HepG2 (cell line): ENCODE measurements around the gene LCE1C. TPM values are rescaled to one million over a fixed set of nuclear protein-coding genes. Genes with fewer than 3 reads are reported as not detected.

Source experiments
- ATAC-seq: fragments of 200-7000 bp; cut with Tn5 transposase; 3 replicates; pipeline ENCODE4 v1.9.1; 2020; ENCODE audit warnings: mild to moderate bottlenecking, moderate library complexity
- BruUV-seq: library from RNA; stranded (reverse); fragments of 400-500 nt; replicated peaks from 2 replicates; lab custom pipeline; 2021; lab: Mats Ljungman, UMichigan
- CTCF ChIA-PET: fragments of 300-600 bp; formaldehyde crosslinking; extraction: SDS; loops from one replicate; lab custom pipeline; 2021; ENCODE audit warnings: low total read pairs, inconsistent platforms, low intra/inter-chr PET ratio; lab: Yijun Ruan, JAX
- POLR2A ChIA-PET: fragments of 350-600 bp; sonication (Branson Sonifier 250); formaldehyde crosslinking; loops from one replicate; lab custom pipeline; 2020; ENCODE audit warnings: antibody characterized with exemption, inconsistent platforms; lab: Yijun Ruan, JAX
- DNase-seq: peaks from one replicate; pipeline ENCODE4 v3.0.0-alpha.2; 2015; ENCODE audit warnings: low spot score
- FAIRE-seq: peaks from 3 replicates; lab custom pipeline; 2011; peaks lifted over from hg19 to GRCh38; lab: Jason Lieb, UNC
- H2AFZ ChIP-seq: one replicate; pipeline ENCODE4 v1.6.1; 2011; ENCODE audit warnings: low read length, inconsistent platforms
- H3K27ac ChIP-seq: fragments of 300-600 bp; 3 replicates; pipeline ENCODE4 v1.8.0; 2011; ENCODE audit warnings: mixed run types, mild to moderate bottlenecking, mixed read lengths, low read length, inconsistent platforms; ENCODE audit not compliant: insufficient read depth; ENCODE audit errors: extremely low read length
- H3K27me3 ChIP-seq, 2 experiments: fragments of 200-600 bp in 1 of 2; 2 replicates in 1 of 2; 3 replicates in 1 of 2; pipeline versions ENCODE4 v1.6.0 to v1.8.0; 2011; ENCODE audit warnings: low read length in 2 of 2, mild to moderate bottlenecking in 2 of 2, moderate library complexity in 2 of 2, inconsistent platforms in 1 of 2; ENCODE audit not compliant: insufficient read depth in 2 of 2, control insufficient read depth in 1 of 2
- H3K36me3 ChIP-seq, 2 experiments: fragments of 200-600 bp in 1 of 2; replicated peaks in 1 of 2; 2 replicates in 1 of 2; 3 replicates in 1 of 2; pipeline versions ENCODE4 v1.5.1 to v1.8.0; 2011; ENCODE audit warnings: low read length in 2 of 2, inconsistent platforms in 1 of 2; ENCODE audit not compliant: insufficient read depth in 2 of 2, control insufficient read depth in 1 of 2
- H3K4me1 ChIP-seq: 2 replicates; pipeline ENCODE4 v1.5.1; 2012; ENCODE audit warnings: low read length, inconsistent platforms; ENCODE audit not compliant: insufficient read depth
- H3K4me2 ChIP-seq: 2 replicates; pipeline ENCODE4 v1.6.0; 2011; ENCODE audit warnings: low read depth, low read length, inconsistent platforms
- H3K4me3 ChIP-seq, 3 experiments: fragments of 200-600 bp in 1 of 3; sonication (generic), shearing (Covaris generic) in 1 of 3; replicated peaks in 1 of 3; 2 replicates each; pipeline ENCODE4 v1.5.1; 2011 to 2016; ENCODE audit warnings: low read length in 3 of 3, inconsistent platforms in 2 of 3, low read depth in 2 of 3, mild to moderate bottlenecking in 2 of 3, control low read depth in 1 of 3, mixed read lengths in 1 of 3; ENCODE audit not compliant: insufficient read depth in 1 of 3
- H3K79me2 ChIP-seq: one replicate; pipeline ENCODE4 v1.6.1; 2011; ENCODE audit warnings: low read length, inconsistent platforms; ENCODE audit not compliant: insufficient read depth
- H3K9ac ChIP-seq: 2 replicates; pipeline ENCODE4 v1.6.0; 2011; ENCODE audit warnings: mild to moderate bottlenecking, low read depth, low read length, inconsistent platforms; ENCODE audit not compliant: insufficient read depth
- H3K9me3 ChIP-seq: 2 replicates; pipeline ENCODE4 v1.5.1; 2012; ENCODE audit warnings: mild to moderate bottlenecking, low read length
- H4K20me1 ChIP-seq: 2 replicates; pipeline ENCODE4 v1.6.0; 2011; ENCODE audit warnings: inconsistent platforms, mild to moderate bottlenecking, low read length, moderate library complexity; ENCODE audit not compliant: insufficient read depth
- DNMT1 ChIP-seq: sonication (generic); formaldehyde crosslinking; IDR thresholded peaks from 2 replicates; pipeline ENCODE4 v1.5.1; 2020; ENCODE audit warnings: mild to moderate bottlenecking, missing genetic modification reagents
- EP300 ChIP-seq, 3 experiments: sonication (generic) in 1 of 3; formaldehyde crosslinking in 1 of 3; IDR thresholded peaks; 2 replicates each; pipeline versions ENCODE4 v1.5.1 to v1.6.1; 2011 to 2020; ENCODE audit warnings: low read depth in 2 of 3, low read length in 2 of 3, borderline replicate concordance in 1 of 3, improper control_type of control experiment in 1 of 3, mild to moderate bottlenecking in 1 of 3, missing genetic modification reagents in 1 of 3, moderate library complexity in 1 of 3
- ESRRA ChIP-seq: sonication (generic); formaldehyde crosslinking; IDR thresholded peaks from 2 replicates; pipeline ENCODE4 v1.5.1; 2020; ENCODE audit warnings: mild to moderate bottlenecking, low read depth, missing genetic modification reagents
- GPBP1L1 ChIP-seq: sonication (generic); formaldehyde crosslinking; IDR thresholded peaks from 2 replicates; pipeline ENCODE4 v1.5.0; 2020; ENCODE audit warnings: mild to moderate bottlenecking, missing genetic modification reagents
- KMT2A ChIP-seq: sonication (generic); formaldehyde crosslinking; IDR thresholded peaks from 2 replicates; pipeline ENCODE4 v1.4.0; 2020; ENCODE audit warnings: missing genetic modification reagents
- MNT ChIP-seq: fragments of 450-650 bp; IDR thresholded peaks from 2 replicates; pipeline ENCODE4 v1.6.1; 2016
- ZBTB1 ChIP-seq: sonication (generic); formaldehyde crosslinking; IDR thresholded peaks from 2 replicates; pipeline ENCODE4 v1.4.0; 2020; ENCODE audit warnings: missing genetic modification reagents, borderline replicate concordance
- ZBTB10 ChIP-seq: sonication (generic); formaldehyde crosslinking; IDR thresholded peaks from 2 replicates; pipeline ENCODE4 v1.4.0; 2020; ENCODE audit warnings: missing genetic modification reagents, borderline replicate concordance
- ZKSCAN1 ChIP-seq: fragments of 150-350 bp; IDR thresholded peaks from 2 replicates; pipeline ENCODE4 v1.6.1; 2014; ENCODE audit warnings: low read length
- ZNF678 ChIP-seq: sonication (generic); formaldehyde crosslinking; IDR thresholded peaks from 2 replicates; pipeline ENCODE4 v1.4.0; 2020; ENCODE audit warnings: mild to moderate bottlenecking, missing genetic modification reagents
- WGBS: methylation state at CpG from one replicate; pipeline ENCODE4 v1.1.6; 2017; ENCODE audit warnings: low lambda C conversion rate; 5-methylcytosine and 5-hydroxymethylcytosine counted together
- in situ Hi-C: cut with HindIII; loops from 2 replicates; pipeline ENCODE4 v1.10.0; 2017; ENCODE audit warnings: low pct_unique_long_range_greater_than_20kb; ENCODE audit not compliant: extremely low pct_ligation_motif_present
- intact Hi-C: fragments of 100-400 bp; cut with micrococcal nuclease; formaldehyde crosslinking; loops from one replicate; pipeline ENCODE4 v1.10.0; 2022; ENCODE audit not compliant: unreplicated experiment
- polyA plus RNA-seq, 8 experiments: library from polyadenylated mRNA; depleted of rRNA in 3 of 8; stranded (reverse) in 7 of 8; unstranded in 1 of 8; fragments of >200 nt; fragmentation: Illumina TruSeq in 4 of 8; extraction: Trizol in 4 of 8; gene quantifications; 2 replicates each; pipeline versions ENCODE4 v1.2.1 to v1.2.3, GENCODE V29; 2011 to 2016; ENCODE audit warnings: low read depth in 4 of 8, missing spikeins in 1 of 8, mixed read lengths in 1 of 8; ENCODE audit not compliant: insufficient read depth in 1 of 8
- total RNA-seq, 5 experiments: library from RNA; depleted of rRNA; stranded (reverse); fragments of >200 nt; fragmentation: Illumina TruSeq; extraction: Trizol; gene quantifications; 2 replicates each; pipeline ENCODE4 v1.2.3, GENCODE V29; 2016; ENCODE audit warnings: low read depth in 1 of 5

The LCE1C gene
- total and polyA plus RNA-seq, 2 of the 13 experiments (the other 11 are each of a cell fraction or from before 2014, with no cell fraction given) = not detected

DNA sequence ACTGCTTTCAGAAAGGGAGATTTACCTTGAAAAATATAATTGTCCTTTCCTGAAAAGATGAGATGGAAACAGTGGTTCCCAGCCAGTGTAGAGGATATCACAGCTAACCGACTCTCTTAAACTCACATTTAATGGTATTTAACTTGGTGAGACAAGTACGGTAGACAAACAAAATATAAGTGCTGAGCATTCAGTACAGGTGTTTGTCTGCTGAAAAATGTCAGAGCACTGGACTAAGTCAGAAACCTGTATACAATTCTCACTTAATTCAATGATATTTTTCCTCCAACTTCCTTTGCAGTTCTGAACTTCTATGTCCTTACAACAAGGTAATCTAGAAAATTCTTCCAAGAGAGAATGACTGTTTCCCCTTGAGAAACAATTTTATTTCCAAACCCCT lies 5.2 kb upstream of the LCE1C start, which contains the start of gene LCE1B:
Gene LCE1B (plus strand): TSS at position 301 of the 400 bp plus-strand sequence. CDS start 476 bp downstream, outside the sequence.
- Histone ChIP-seq H3K27me3 (no peaks in the 10 kb centered on the region; a peak in 1 of 5 replicates), H3K4me1 (no peaks in the 10 kb centered on the region), H2AFZ (no peak within 1 kb of the TSS), H3K36me3 (no peaks in the 10 kb centered on the region), H3K27ac (no peak within 1 kb of the TSS), H3K9me3 (no peaks in the 10 kb centered on the region), H3K4me2 (no peak within 1 kb of the TSS), H4K20me1 (no peaks in the 10 kb centered on the region), H3K4me3 (no peak within 1 kb of the TSS), H3K9ac (no peak within 1 kb of the TSS), H3K79me2 (no peaks in the 10 kb centered on the region)
- DNase-seq (no peak), FAIRE-seq (no peak), ATAC-seq (no peak)
- intact Hi-C loops (no loop called here), in situ Hi-C loops (no loop called here)
- CTCF ChIA-PET = no interaction called here
- 63% methylated on average over 2 of the region's 2 CpGs for WGBS
- POLR2A ChIA-PET = no interaction called here
- BruUV-seq = no TSS peak
- TF ChIP-seq ZKSCAN1 (no peak), KMT2A (CRISPR knock-in tag) (no peak), ZBTB10 (CRISPR knock-in tag) (no peak), ZBTB1 (CRISPR knock-in tag) (no peak), ZNF678 (no peak), MNT (no peak), GPBP1L1 (no peak), EP300 (IDR thresholded peaks at IDR 0.05; ENCODE audit: low read depth in 2 of 2, low read length in 2 of 2) (no peak), EP300 (CRISPR knock-in tag; IDR thresholded peaks at IDR 0.05; ENCODE audit: borderline replicate concordance) (no peak), ESRRA (CRISPR knock-in tag) (no peak), DNMT1 (no peak)
